ENCODE results near the gene MT1HL1.

MT1HL1 gene

DNA sequence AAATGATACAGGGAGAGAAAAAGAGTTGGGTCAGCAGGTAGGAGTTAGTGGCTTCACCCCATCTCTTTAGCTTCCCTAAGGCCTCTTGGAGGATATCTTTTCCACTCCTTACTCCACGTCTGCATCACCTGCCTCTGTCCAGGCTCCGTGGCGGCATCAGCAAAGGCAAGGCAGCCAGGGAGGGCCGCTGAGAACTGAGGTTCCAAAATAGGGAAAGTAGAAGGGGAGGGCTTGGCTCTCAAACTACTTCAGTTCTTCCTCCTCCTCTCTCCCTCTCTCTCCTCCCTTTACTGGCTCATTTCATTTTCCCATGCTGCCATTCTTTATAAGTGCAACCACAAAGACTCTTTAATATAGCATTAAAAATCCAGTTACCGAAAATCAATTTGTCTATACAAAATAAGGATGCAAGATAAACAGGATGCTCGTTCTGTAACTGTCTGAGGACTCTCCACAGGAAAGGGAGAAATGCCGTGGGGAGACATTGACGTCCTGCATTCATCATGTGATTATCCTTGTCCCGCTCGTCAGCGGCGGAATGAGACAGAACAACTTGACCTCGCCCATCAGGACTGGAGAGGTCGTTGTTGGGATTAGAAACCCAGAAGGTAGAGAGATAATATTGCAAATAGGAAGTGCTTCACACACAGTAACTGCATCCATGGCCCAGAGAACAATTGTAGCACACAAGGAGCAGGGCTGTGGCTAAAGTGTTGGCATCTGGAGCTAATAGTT lies 3.1 kb upstream of the MT1HL1 start:
- no peak overlapping the region for H2BK15ac ChIP-seq (replicated peaks; ENCODE audit: low read depth)
- H3K79me2 ChIP-seq (ENCODE audit: control insufficient read depth, insufficient read depth, low read length) = no peaks in the 10 kb centered on the region
- H3K23ac ChIP-seq (ENCODE audit: low read length) = no peak overlapping the region
- H3K27me3 ChIP-seq (ENCODE audit: insufficient read depth, low read length, poor library complexity) = no peaks in the 10 kb centered on the region
- WGBS (ENCODE audit: extremely low coverage, insufficient coverage, low lambda C conversion rate) = no CpG with 5 or more reads among the region's 14 CpGs
- H3K4me1 ChIP-seq (ENCODE audit: control insufficient read depth, low read depth, low read length) = no peaks in the 10 kb centered on the region
- H3K56ac ChIP-seq (ENCODE audit: low read length) = no peak overlapping the region
- no peak for DNase-seq
- H3K36me3 ChIP-seq (ENCODE audit: control insufficient read depth, insufficient read depth, low read length) = no peaks in the 10 kb centered on the region
- H4K5ac ChIP-seq (ENCODE audit: low read length) = no peak overlapping the region
- no peak overlapping the region for H3K27ac ChIP-seq (ENCODE audit: low read depth, low read length)
- H3K4me3 ChIP-seq (ENCODE audit: low read length) = no peak overlapping the region
- no peak overlapping the region for H4K8ac ChIP-seq (ENCODE audit: low read depth, low read length)
- no peak overlapping the region for H3K4ac ChIP-seq (ENCODE audit: low read depth, low read length)
- H2BK120ac ChIP-seq (ENCODE audit: low read depth, low read length) = no peak overlapping the region
- H3K9ac ChIP-seq (ENCODE audit: low read length) = no peak overlapping the region
- no peak overlapping the region for H2BK5ac ChIP-seq (ENCODE audit: low read length)
- H3K79me1 ChIP-seq (ENCODE audit: low read length) = no peaks in the 10 kb centered on the region
- no peak overlapping the region for H2AK5ac ChIP-seq (ENCODE audit: low read length)
- H3K18ac ChIP-seq (ENCODE audit: low read length) = no peak overlapping the region
- no peak overlapping the region for H3K4me2 ChIP-seq (ENCODE audit: low read length)

- H2AK5ac ChIP-seq (ENCODE audit: low read length) = no peak overlapping the region
- no peaks in the 10 kb centered on the region for H3K4me1 ChIP-seq (ENCODE audit: control insufficient read depth, low read depth, low read length)
- no peak overlapping the region for H4K5ac ChIP-seq (ENCODE audit: low read length)
- no peak overlapping the region for H3K9ac ChIP-seq (ENCODE audit: low read length)
- no CpG with 5 or more reads among the region's 4 CpGs for WGBS (ENCODE audit: extremely low coverage, insufficient coverage, low lambda C conversion rate)
- H3K27me3 ChIP-seq (ENCODE audit: insufficient read depth, low read length, poor library complexity) = no peaks in the 10 kb centered on the region
- no peak overlapping the region for H3K4me2 ChIP-seq (ENCODE audit: low read length)
- no peak overlapping the region for H4K8ac ChIP-seq (ENCODE audit: low read depth, low read length)
- DNase-seq = no peak
- no peak overlapping the region for H3K4ac ChIP-seq (ENCODE audit: low read depth, low read length)
- H2BK5ac ChIP-seq (ENCODE audit: low read length) = no peak overlapping the region
- no peak overlapping the region for H3K18ac ChIP-seq (ENCODE audit: low read length)
- no peak overlapping the region for H2BK120ac ChIP-seq (ENCODE audit: low read depth, low read length)
- no peaks in the 10 kb centered on the region for H3K79me1 ChIP-seq (ENCODE audit: low read length)
- H3K23ac ChIP-seq (ENCODE audit: low read length) = no peak overlapping the region
- H3K79me2 ChIP-seq (ENCODE audit: control insufficient read depth, insufficient read depth, low read length) = no peaks in the 10 kb centered on the region
- no peak overlapping the region for H3K56ac ChIP-seq (ENCODE audit: low read length)
- no peak overlapping the region for H3K4me3 ChIP-seq (ENCODE audit: low read length)
- no peak overlapping the region for H2BK15ac ChIP-seq (replicated peaks; ENCODE audit: low read depth)
- no peaks in the 10 kb centered on the region for H3K36me3 ChIP-seq (ENCODE audit: control insufficient read depth, insufficient read depth, low read length)
- no peak overlapping the region for H3K27ac ChIP-seq (ENCODE audit: low read depth, low read length)
These were observed 1.4 kb upstream of the MT1HL1 start for GRCh38 chr1:237005674-237006073.

- H4K8ac ChIP-seq (ENCODE audit: low read depth, low read length) = no peak overlapping the region
These were observed 725 bp downstream of the MT1HL1 start for GRCh38 chr1:237003516-237003915.

GRCh38 chr1:237000191-237000590 lies 4.0 kb downstream of the MT1HL1 start:
- H3K23ac ChIP-seq (ENCODE audit: low read length) = no peak overlapping the region
- no peak overlapping the region for H3K9ac ChIP-seq (ENCODE audit: low read length)
- no peak overlapping the region for H3K4me2 ChIP-seq (ENCODE audit: low read length)
- H3K56ac ChIP-seq (ENCODE audit: low read length) = no peak overlapping the region
- no CpG with 5 or more reads among the region's 4 CpGs for WGBS (ENCODE audit: extremely low coverage, insufficient coverage, low lambda C conversion rate)
- no peak overlapping the region for H3K27ac ChIP-seq (ENCODE audit: low read depth, low read length)
- no peak overlapping the region for H3K4ac ChIP-seq (ENCODE audit: low read depth, low read length)
- no peaks in the 10 kb centered on the region for H3K4me1 ChIP-seq (ENCODE audit: control insufficient read depth, low read depth, low read length)
- H4K8ac ChIP-seq (ENCODE audit: low read depth, low read length) = no peak overlapping the region
- no peak overlapping the region for H4K5ac ChIP-seq (ENCODE audit: low read length)
- DNase-seq = no peak
- H3K27me3 ChIP-seq (ENCODE audit: insufficient read depth, low read length, poor library complexity) = no peaks in the 10 kb centered on the region
- H2BK5ac ChIP-seq (ENCODE audit: low read length) = no peak overlapping the region
- no peak overlapping the region for H3K18ac ChIP-seq (ENCODE audit: low read length)
- no peak overlapping the region for H2BK15ac ChIP-seq (replicated peaks; ENCODE audit: low read depth)
- H3K36me3 ChIP-seq (ENCODE audit: control insufficient read depth, insufficient read depth, low read length) = no peaks in the 10 kb centered on the region
- H2BK120ac ChIP-seq (ENCODE audit: low read depth, low read length) = no peak overlapping the region
- no peak overlapping the region for H3K4me3 ChIP-seq (ENCODE audit: low read length)
- H3K79me1 ChIP-seq (ENCODE audit: low read length) = no peaks in the 10 kb centered on the region
- H3K79me2 ChIP-seq (ENCODE audit: control insufficient read depth, insufficient read depth, low read length) = no peaks in the 10 kb centered on the region
- H2AK5ac ChIP-seq (ENCODE audit: low read length) = no peak overlapping the region

More at GRCh38 chr1:237003516-237003915, 725 bp downstream of the MT1HL1 start:
- no peak overlapping the region for H2AK5ac ChIP-seq (ENCODE audit: low read length)
- no peak overlapping the region for H4K5ac ChIP-seq (ENCODE audit: low read length)
- H2BK15ac ChIP-seq (replicated peaks; ENCODE audit: low read depth) = no peak overlapping the region
- H3K79me2 ChIP-seq (ENCODE audit: control insufficient read depth, insufficient read depth, low read length) = no peaks in the 10 kb centered on the region
- no peak overlapping the region for H2BK120ac ChIP-seq (ENCODE audit: low read depth, low read length)
- no peak overlapping the region for H3K4ac ChIP-seq (ENCODE audit: low read depth, low read length)
- H3K18ac ChIP-seq (ENCODE audit: low read length) = no peak overlapping the region
- no peak overlapping the region for H3K23ac ChIP-seq (ENCODE audit: low read length)
- H3K36me3 ChIP-seq (ENCODE audit: control insufficient read depth, insufficient read depth, low read length) = no peaks in the 10 kb centered on the region
- WGBS (ENCODE audit: extremely low coverage, insufficient coverage, low lambda C conversion rate) = no CpG with 5 or more reads among the region's 8 CpGs
- no peak overlapping the region for H3K4me2 ChIP-seq (ENCODE audit: low read length)
- no peaks in the 10 kb centered on the region for H3K79me1 ChIP-seq (ENCODE audit: low read length)
- no peak overlapping the region for H2BK5ac ChIP-seq (ENCODE audit: low read length)
- no peak overlapping the region for H3K9ac ChIP-seq (ENCODE audit: low read length)
- no peak overlapping the region for H3K56ac ChIP-seq (ENCODE audit: low read length)
- no peak overlapping the region for H3K4me3 ChIP-seq (ENCODE audit: low read length)
- no peak for DNase-seq
- no peak overlapping the region for H3K27ac ChIP-seq (ENCODE audit: low read depth, low read length)
- H3K27me3 ChIP-seq (ENCODE audit: insufficient read depth, low read length, poor library complexity) = no peaks in the 10 kb centered on the region
- H3K4me1 ChIP-seq (ENCODE audit: control insufficient read depth, low read depth, low read length) = no peaks in the 10 kb centered on the region

- Histone ChIP-seq H3K18ac (ENCODE audit: low read length) (no peak overlapping the region), H2BK5ac (ENCODE audit: low read length) (no peak overlapping the region), H3K4me1 (ENCODE audit: control insufficient read depth, low read depth, low read length) (no peaks in the 10 kb centered on the region), H3K4me2 (ENCODE audit: low read length) (no peak overlapping the region), H3K79me1 (ENCODE audit: low read length) (no peaks in the 10 kb centered on the region), H2AK5ac (ENCODE audit: low read length) (no peak overlapping the region), H3K36me3 (ENCODE audit: control insufficient read depth, insufficient read depth, low read length) (no peaks in the 10 kb centered on the region), H3K9ac (ENCODE audit: low read length) (no peak overlapping the region), H3K23ac (ENCODE audit: low read length) (no peak overlapping the region), H4K5ac (ENCODE audit: low read length) (no peak overlapping the region), H3K27ac (ENCODE audit: low read depth, low read length) (no peak overlapping the region), H2BK120ac (ENCODE audit: low read depth, low read length) (no peak overlapping the region), H3K4ac (ENCODE audit: low read depth, low read length) (no peak overlapping the region), H3K4me3 (ENCODE audit: low read length) (no peak overlapping the region), H3K79me2 (ENCODE audit: control insufficient read depth, insufficient read depth, low read length) (no peaks in the 10 kb centered on the region), H3K56ac (ENCODE audit: low read length) (no peak overlapping the region), H4K8ac (ENCODE audit: low read depth, low read length) (no peak overlapping the region), H3K27me3 (ENCODE audit: insufficient read depth, low read length, poor library complexity) (no peaks in the 10 kb centered on the region), H2BK15ac (replicated peaks; ENCODE audit: low read depth) (no peak overlapping the region)
- WGBS (ENCODE audit: extremely low coverage, insufficient coverage, low lambda C conversion rate) = no CpG with 5 or more reads among the region's 3 CpGs
- no peak for DNase-seq
These were observed 5.7 kb downstream of the MT1HL1 start for GRCh38 chr1:236998546-236998945.

GRCh38 chr1:236997882-236998281 lies 6.4 kb downstream of the MT1HL1 start:
- Histone ChIP-seq H3K4me3 (ENCODE audit: low read length) (no peak overlapping the region), H4K5ac (ENCODE audit: low read length) (no peak overlapping the region), H3K23ac (ENCODE audit: low read length) (no peak overlapping the region), H3K79me2 (ENCODE audit: control insufficient read depth, insufficient read depth, low read length) (no peaks in the 10 kb centered on the region), H3K4me2 (ENCODE audit: low read length) (no peak overlapping the region), H2BK5ac (ENCODE audit: low read length) (no peak overlapping the region), H4K8ac (ENCODE audit: low read depth, low read length) (no peak overlapping the region), H3K18ac (ENCODE audit: low read length) (no peak overlapping the region), H3K4me1 (ENCODE audit: control insufficient read depth, low read depth, low read length) (no peaks in the 10 kb centered on the region), H3K27ac (ENCODE audit: low read depth, low read length) (no peak overlapping the region), H2BK120ac (ENCODE audit: low read depth, low read length) (no peak overlapping the region), H3K56ac (ENCODE audit: low read length) (no peak overlapping the region), H3K79me1 (ENCODE audit: low read length) (no peaks in the 10 kb centered on the region), H3K27me3 (ENCODE audit: insufficient read depth, low read length, poor library complexity) (no peaks in the 10 kb centered on the region), H3K4ac (ENCODE audit: low read depth, low read length) (no peak overlapping the region), H2AK5ac (ENCODE audit: low read length) (no peak overlapping the region), H3K9ac (ENCODE audit: low read length) (no peak overlapping the region), H3K36me3 (ENCODE audit: control insufficient read depth, insufficient read depth, low read length) (no peaks in the 10 kb centered on the region), H2BK15ac (replicated peaks; ENCODE audit: low read depth) (no peak overlapping the region)
- DNase-seq = peak; percentile 48
- no CpG with 5 or more reads among the region's 12 CpGs for WGBS (ENCODE audit: extremely low coverage, insufficient coverage, low lambda C conversion rate)
